HG02763 (cell line): Measurements from ENCODE around the gene TSPAN3.

Experiments used
- ATAC-seq: cut with Tn5 transposase; IDR thresholded peaks from one replicate; pipeline ENCODE4 v1.9.1; 2021; ENCODE audit warnings: mild to moderate bottlenecking, moderate library complexity; ENCODE audit not compliant: unreplicated experiment

TSPAN3 gene

DNA sequence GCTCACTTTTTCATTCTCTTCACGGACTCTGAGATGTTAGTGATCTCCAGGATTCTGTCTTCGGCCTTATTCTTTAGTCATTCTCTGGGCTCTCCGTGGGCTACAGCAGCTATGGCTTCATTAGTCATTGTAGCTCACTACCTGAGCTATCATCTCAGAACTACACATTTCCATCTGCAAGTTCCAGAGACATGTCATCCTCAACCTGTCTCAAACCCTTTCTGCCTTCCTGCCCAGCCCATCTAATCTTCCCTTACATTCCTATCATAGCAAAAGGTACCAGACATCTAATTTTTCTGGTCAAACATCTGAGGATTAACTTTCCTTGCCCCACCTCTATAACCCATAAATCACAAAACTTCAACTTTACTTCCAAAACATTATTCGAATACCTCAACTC lies 13.2 kb downstream of the TSPAN3 start:
- ATAC-seq = no peak

DNA sequence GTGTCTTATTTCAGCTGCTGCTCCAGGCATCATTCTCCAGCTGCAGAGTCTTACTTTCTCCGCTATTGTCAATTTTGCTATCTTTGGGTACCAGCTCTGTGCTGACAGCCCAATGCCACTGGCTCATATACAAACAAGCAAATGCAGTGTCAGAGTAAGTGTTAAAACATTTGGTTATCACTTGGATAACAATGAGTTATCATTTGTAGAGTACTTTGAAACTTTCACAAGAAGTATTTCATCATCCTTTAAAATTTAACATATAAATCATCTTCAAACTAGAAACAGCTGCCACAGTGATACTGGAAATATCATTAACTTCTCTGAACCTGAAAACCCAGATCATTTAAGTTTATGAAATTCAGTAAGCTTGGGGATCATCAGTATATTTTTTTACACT lies 13.8 kb downstream of the TSPAN3 start:
- no peak for ATAC-seq

DNA sequence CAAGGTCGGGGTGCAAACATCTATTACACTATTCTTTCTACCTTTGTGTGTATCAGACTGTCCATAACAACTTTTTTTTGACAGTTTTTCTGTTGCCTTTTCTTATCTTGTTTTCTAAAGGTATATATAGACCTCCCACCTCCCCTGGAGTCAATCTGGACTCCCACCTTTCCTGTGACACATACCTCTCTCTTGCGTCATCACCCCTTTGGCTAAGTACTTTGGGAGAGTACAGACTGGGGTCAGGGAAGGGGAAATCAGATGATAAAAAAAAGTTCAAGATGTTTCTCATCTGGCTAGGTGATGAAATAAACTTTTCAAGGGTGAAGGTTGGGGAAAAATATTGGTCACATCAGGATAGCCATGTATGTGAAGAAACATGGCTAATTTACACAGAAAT lies 17.2 kb downstream of the TSPAN3 start:
- ATAC-seq = no peak

DNA sequence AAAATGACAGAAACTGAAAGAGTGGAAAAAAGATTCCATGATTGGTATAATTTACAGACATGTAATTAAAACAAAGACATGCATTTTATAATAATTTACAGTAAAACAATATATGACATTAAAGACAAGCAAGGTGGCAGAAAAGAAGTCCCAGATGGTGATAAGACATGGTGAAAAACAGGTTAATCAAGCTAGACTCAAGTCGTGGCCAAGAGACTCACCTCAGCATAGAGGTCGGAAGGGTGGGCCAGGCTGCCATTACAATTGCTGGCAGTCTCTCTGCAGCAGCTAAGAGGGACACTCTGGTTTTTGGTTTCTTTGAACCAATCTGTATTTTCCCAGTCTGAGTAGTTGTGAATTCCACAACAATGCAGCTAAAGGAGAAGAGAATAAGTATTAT lies 18.4 kb downstream of the TSPAN3 start:
- ATAC-seq = no peak

DNA sequence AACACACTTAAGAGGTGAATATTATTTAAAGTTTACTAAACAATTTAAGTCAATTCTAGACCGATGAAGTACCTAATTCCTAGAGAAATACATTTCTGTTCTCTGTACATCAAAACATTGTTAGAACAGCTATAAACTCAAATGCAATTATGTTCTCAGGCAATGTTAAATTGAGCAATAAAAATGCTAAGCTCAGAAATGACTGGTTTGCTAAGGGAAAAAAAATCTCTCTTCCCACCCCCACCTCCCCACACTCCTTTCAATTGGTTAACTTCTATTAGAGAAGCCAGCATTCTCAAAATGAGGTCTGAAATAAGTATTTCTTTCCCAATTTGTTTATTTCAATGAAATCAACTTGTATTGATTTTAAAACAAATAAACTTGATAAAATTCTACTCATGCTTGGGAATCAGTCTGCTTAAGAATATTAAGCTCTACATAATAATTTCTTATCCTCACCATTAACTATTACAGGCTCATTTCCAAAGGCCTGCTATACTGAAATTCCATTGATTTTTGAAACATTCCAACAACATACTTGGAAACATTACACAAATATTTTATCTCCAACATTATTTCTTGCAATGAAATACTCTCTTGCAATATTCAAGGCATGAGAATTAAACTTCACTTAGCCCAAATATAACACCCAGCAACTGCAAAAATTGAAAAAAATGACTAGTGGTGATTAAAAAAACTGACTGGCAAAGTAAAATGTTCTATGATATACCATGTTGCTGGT lies 22.6 kb downstream of the TSPAN3 start:
- no peak for ATAC-seq

DNA sequence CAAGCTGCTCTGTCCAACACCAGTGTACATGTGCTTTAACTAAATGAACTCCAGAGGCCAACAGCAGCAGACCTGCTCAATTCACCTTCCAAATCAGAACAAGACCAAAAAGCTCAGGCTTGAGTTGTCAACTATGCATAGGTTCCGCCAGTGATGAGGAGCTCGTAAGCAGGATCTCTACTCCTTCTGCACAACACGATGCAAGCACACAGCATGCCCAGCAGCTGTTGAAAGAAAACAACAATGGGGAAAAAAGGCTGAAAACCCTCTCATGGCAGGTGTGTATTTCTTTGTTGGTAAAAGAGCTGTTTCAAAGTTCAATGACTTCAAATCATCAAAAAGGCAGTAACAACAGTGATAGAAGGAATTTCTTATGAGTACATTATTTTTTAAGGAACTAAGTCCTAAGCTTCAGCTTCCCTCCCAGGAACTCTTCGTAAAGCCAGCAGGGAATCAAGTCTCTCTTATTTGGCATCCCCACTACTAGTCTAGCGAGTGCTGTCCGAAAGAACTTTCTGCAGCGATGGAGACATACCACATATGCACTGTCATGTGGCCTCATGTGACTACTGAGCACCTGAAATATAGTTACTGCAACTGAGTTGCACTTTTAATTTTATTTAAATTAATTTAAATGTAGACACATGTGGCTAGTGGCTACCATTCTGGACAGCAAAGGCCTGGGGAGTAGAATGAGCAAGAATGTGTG lies 24.1 kb downstream of the TSPAN3 start:
- no peak for ATAC-seq

DNA sequence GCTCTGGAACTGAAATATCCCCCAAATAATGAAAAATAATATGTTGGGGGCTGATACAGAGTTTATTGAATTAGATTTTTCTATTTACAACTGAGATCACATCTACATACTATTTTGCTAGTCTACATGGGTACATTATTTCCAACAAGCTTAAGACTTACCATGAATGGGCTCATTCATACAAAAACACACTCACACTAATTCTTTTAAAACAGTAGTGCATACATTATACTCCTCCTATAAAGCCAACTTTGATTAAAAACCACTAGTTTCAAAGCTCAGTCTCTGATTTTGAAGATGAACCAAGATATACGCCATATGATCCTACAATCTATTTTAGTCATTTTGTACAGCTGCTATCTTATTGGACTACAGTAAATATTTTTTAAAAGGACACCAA lies 24.9 kb downstream of the TSPAN3 start:
- no peak for ATAC-seq

DNA sequence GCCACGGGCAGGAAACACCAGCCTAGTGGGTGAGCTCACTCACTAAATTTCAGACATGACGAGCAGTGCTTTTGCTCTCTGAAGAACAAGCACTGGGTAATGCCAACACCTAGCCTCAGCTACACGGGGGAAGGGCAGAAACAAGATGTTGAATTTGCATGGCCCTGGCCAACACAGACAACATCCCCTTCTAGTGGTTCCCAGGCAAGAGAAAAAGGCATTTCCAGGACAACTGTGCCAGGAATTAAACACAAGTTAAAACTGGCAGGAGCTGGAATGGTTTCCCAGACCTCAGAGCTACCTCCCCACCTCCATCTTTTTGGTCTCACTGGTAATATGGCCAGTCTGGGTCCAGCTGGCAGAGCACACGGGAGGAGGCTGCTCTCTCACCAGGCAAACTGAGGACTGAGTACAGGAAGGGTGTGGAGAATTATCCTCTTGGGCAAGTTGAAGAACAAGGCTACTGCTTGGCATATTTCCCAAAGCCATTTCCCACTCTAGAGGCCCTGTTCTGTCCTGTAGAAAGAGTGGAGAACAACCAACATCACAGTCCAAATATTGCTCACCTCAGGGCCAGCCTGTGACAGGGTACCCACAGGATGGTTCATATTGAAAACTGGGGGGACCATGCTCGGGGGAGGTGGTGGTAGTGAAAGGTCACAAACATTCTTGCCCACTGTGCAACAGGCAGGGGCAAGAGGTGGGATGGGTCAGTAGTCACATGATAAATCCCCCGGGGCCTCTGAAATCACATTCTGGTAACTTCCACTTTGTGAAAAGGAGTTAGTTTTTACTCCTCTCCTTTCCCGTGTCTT lies 26.5 kb downstream of the TSPAN3 start:
- ATAC-seq = no peak

DNA sequence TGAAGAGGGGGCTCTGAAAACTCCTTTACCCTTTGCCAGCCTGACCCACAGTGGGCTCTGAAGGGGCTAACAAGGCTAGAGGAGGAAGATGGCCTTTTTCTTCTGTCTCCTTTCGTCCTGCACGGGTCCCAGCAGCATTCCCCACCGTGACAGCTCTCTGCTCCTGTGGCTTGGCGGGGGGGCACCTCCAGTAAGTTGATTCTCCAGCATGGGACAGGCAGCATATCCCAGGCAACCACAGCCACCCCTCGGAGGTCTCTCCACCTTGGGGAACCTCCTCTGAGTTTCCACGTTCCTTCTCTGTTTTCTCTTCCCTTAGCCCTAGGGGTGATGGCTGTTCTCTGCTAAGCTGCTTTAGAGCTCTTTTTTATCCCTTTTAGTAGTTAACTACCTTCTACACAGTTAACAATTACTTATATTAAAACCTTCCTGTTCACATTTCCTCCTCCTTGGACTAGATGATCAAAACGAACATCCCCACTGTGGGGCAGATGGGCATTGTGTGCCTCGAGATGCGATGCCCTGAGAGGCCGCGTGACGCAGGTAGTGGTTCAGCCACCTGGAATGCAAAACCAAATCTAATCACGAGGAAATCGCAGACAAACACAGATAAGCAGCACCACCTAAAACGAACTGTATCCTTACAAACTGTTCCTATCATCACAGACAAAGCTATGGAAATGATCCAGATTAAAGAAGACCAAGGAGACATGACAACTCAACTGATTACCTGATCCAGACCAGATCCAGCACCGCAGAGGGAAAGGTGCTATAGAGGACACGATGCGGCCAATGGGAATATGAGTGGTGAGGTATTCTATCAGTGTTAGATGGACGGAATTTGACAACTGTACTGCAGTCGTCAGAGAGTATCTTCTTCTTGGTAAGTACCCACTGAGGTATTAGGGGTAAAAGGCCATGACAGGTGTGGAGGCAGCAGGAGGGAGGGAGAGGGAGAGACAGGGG lies 27.7 kb downstream of the TSPAN3 start:
- no peak for ATAC-seq

DNA sequence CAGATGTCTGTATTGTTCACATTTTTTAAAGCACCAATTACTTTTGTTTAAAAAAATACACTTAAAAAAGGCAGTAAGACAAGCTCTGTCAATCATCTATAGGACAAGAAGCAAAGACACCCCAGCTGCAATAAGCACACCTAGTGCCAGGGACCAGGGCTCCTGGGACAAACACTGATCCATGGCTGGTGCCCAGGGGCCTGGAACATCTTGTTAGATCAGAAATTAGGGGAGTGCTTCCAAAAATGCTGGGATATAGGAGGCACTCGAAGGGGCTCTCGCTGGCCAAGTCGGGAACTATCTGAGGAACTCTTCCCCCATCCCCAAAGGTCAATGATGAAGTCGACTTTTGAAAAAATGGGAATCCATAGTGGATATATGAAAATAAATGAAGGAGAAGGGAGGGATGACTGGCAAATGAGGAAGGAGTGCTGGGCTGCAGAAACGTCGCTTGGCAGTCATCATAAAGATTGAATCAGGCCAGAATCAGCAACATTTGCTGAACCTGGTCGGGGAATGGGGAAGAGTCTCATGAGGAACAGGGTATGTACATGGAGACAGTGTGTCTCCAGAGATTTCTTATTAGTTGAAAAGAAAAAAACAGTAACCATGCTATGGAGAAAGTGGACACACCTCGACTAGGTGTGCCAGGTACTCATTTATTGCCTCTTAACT lies 28.5 kb downstream of the TSPAN3 start:
- no peak for ATAC-seq

DNA sequence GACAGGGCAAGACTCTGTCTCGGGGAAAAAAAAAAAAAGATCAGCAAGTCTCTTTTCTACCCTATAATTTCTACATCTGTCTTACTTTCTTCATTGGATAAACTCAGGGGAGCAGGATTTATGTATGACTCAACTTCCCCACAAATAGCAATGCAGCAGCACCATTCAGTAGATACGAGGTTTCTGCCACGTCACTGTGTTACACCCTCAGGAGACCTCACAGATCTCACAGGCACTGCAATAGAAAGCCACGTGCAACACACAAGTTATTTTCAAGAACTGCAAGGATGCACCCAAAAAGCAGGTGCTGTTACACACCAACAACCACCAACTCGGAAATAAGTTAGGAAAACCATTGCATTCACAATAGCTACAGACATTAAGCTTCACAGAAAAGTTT lies 30.2 kb downstream of the TSPAN3 start:
- no peak for ATAC-seq

DNA sequence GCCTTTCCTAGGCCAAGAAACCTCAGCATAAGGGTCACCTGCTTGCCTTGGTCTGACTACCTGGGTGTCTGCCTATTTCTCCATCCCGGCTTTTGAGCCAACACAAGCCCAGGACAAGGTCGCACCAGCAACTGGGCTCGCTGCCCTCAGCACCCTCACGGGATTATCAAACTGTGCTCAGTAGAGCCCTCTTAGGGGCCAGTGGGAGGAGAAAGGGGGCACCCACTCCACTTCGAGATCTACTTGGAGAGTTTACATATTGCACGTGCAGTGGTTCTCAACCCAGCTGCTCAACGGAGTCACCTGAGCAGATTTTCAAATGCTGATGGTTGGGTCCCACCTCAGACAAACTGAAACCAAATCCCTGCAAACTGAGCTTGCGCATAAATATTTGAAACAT lies 31.1 kb downstream of the TSPAN3 start:
- no peak for ATAC-seq

DNA sequence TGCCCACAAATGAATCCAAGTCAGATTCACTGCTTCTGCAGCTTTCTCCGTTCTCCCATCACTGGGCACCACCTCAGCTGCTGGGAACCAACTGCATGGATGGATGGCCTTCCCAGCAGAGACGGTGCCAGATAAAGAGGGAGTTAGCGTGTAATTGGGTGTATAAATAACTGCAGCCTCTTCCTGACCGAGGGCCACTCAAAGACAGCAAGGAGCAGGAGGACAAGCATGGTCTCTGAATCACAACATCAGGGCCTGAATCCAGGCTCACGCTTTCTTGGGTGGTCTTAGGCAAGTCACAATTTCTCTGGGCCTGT lies 31.7 kb downstream of the TSPAN3 start:
- no peak for ATAC-seq

DNA sequence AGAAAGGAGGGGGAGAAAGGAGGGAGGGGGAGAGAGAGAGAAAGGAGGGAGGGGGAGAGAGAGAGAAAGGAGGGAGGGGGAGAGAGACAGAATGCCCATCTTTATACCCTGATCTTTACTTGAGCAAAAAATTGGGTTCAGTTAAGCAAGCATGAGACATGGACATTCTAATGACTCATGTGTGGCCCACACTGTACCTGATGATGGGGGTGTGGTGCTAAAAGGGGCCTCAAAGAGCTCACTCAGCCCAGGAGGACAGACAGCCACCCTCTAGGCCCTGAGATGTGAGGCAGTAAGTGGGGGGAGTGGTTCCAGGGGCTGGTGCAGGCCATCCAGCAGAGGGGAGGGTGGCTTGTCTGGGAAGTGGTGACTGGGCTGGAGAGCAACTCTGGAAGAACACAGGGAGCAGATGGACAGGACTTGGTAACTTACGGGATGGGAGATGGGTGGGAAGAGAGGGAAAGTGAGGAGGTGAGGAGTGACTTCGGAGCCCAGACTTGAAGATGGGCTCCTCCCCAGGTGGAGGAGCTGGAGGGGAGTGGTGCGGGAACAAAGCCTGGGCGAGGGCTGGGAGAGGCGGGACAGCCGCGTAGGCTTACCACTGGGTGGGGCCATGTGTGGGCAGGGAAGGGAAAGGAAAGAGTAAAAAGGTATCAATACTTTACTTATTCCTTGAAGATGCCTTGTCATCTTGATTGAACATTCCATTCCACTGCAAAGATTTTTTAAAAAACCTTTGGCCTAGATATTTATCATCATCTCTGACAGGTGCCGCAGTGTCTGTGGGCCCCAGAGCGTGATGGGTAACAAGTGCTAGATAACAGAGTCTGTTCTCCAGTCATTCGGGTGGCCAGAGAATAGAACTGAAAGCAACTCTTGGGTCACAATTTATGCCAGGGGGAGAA lies 32.3 kb downstream of the TSPAN3 start:
- no peak for ATAC-seq

DNA sequence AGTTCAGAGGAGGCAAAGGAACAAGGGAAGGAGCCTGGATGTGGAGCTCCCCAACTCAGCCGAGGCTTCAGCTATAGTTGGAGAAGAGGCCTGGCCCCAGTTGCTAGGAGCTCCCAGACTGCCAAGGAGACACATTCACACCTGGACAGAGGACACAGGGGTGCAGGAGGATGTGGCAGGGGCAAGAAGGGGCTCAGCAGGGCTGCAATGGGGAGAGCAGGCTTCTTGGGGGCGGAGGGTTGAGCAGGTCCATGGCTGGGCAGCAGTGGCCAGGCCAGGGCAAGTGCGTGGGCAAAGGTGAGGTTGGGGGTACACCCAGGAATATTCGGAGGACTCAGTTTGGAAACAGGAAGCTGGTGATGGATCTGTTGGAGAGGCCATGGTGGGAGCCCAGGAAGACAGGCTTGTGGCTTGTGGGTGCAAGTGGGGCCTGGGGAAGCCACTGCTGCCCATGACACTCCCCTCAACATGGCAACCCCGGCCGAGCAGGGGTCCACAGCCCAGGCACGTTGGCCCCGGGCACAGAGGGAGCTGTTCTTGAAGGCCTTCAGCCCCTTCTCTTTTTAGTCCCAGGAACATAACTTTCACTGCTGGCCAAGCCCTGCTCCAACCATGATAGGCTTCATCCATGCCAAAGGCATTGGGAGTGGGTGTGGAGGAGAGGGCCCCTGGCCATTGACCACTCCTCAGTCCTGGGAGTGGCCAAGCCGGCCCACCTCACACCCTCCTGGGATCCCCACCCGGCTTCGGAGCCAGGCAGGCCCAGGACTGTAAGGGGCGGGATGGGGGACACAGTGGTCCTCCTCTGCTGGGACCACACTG lies 33.3 kb downstream of the TSPAN3 start:
- no peak for ATAC-seq

DNA sequence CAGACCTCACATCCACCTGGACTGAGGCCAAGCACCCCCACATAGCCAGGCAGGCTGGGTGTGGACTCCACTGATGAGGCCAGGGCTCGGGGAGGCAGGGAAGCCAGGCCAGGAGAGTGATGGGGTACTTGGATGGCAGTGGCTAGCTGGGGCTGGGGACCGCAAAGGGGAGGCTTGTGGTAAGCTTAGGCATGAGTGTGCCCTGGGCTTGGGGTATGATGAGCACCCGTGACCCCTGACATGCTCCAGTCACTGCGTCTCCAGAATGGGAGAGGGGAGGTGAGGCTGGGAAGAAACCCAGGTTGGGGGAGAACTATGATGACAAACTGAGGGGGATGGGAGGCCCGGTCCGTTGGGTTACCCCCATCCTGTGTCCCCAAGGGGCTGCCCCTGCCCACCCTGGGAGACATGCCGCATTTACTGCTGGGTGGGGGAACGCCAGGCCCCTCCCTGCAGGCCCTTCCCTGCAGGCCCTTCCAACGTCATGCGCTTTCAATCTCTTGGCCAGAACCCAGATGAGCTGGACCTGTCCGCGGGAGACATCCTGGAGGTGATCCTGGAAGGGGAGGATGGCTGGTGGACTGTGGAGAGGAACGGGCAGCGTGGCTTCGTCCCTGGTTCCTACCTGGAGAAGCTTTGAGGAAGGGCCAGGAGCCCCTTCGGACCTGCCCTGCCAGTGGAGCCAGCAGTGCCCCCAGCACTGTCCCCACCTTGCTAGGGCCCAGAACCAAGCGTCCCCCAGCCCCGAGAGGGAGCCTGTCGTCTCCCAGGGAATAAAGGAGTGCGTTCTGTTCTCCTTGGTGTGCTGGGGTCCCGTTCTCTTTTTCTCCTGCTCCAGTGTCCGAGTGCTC lies 34.1 kb downstream of the TSPAN3 start:
- ATAC-seq = no peak

DNA sequence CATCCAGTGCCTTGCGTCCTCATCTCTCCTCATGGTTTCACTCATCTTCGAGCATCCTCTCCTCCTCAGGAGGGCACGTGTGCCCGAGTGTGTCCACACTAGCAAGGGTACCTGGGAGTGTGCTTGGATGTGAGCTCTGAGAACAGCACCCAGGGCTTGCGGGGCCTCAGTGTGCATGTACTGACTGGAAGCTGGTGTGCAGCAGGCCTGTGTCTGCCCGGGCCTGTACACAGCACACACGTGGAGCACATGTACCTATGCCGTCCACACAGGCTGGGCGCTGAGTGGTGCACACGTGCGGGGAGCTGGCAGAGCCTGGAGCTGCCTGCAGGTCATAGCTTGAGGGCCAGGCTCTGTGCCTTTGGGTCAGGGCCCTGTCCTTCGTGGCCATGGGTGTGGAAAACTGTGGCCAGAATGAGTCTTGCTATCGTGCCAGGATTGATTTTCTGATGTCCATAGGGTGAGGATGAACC lies 34.9 kb downstream of the TSPAN3 start:
- ATAC-seq = no peak
